NT2/D1 (cell line): ENCODE data around the gene TRIP6.

Experiments used
- SUZ12 ChIP-seq: IDR thresholded peaks from 2 replicates; pipeline ENCODE4 v1.6.1; 2011; ENCODE audit not compliant: insufficient read length, insufficient read depth; ENCODE audit errors: extremely low read depth
- YY1 ChIP-seq: IDR thresholded peaks from 2 replicates; pipeline ENCODE4 v1.6.1; 2011; ENCODE audit not compliant: insufficient read length, insufficient read depth
- ZNF274 ChIP-seq: IDR thresholded peaks from 2 replicates; pipeline ENCODE4 v1.6.1; 2011; ENCODE audit warnings: mild to moderate bottlenecking, low read depth, low read length

GRCh38 chr7:100822236-100823139 is 44.7 kb upstream of the TRIP6 start:
- TF ChIP-seq SUZ12 (no peak), YY1 (no peak), ZNF274 (no peak)
